Astrocyte of the cerebellum (primary cell): ENCODE data around the gene KMT5C.

Source experiments
- DNase-seq: peaks from one replicate; pipeline ENCODE4 v3.0.0-alpha.2; 2011; ENCODE audit warnings: low read depth
- H3K4me3 ChIP-seq: 2 replicates; pipeline ENCODE4 v1.5.1; 2011; ENCODE audit warnings: mild to moderate bottlenecking, low read depth, low read length, moderate library complexity
- CTCF ChIP-seq: IDR thresholded peaks from 2 replicates; pipeline ENCODE4 v1.5.1; 2012; ENCODE audit warnings: low read length, low read depth, moderate library complexity, mild to moderate bottlenecking; ENCODE audit errors: missing control alignments
- in situ Hi-C: cut with HindIII; loops from 2 replicates; pipeline ENCODE4 v1.10.0; 2017; ENCODE audit warnings: low sequenced_read_pairs

The KMT5C gene

GRCh38 chr19:55339105-55339888, at the start of gene KMT5C:
TSS of gene KMT5C (plus strand) at chr19:55339876. CDS start at chr19:55341937, 2,061 bp downstream.
- peak; percentile 100 for DNase-seq
- TF ChIP-seq CTCF: peak; percentile 38
- in situ Hi-C loops: no loop called here
- H3K4me3 ChIP-seq: peak within 1 kb of the TSS; percentile 73

- no peak overlapping the region for H3K4me3 ChIP-seq
- TF ChIP-seq CTCF: no peak
- DNase-seq: no peak
- in situ Hi-C loops: loop anchor here (5.0 kb wide), 1 partner anchor 125 kb away; no protein-coding TSS in a partner anchor
Observed at GRCh38 chr19:55297267-55297666, 42.4 kb upstream of the KMT5C start.

- H3K4me3 ChIP-seq: no peak overlapping the region
- in situ Hi-C loops: loop anchor here (5.0 kb wide), 1 partner anchor 128 kb away; no protein-coding TSS in a partner anchor
- no peak for TF ChIP-seq CTCF
- no peak for DNase-seq
Observed at GRCh38 chr19:55299991-55300390, 39.7 kb upstream of the KMT5C start.

- in situ Hi-C loops: no loop called here
- DNase-seq: no peak
- no peak overlapping the region for H3K4me3 ChIP-seq
- TF ChIP-seq CTCF: no peak
Observed at GRCh38 chr19:55300886-55301458, 38.7 kb upstream of the KMT5C start.

GRCh38 chr19:55301459-55302317, 38.0 kb upstream of the KMT5C start:
- DNase-seq: peak; percentile 38
- TF ChIP-seq CTCF: peak; percentile 87
- peak overlapping the region; percentile 34 for H3K4me3 ChIP-seq
- in situ Hi-C loops: no loop called here

- TF ChIP-seq CTCF: no peak
- peak overlapping the region; percentile 34 for H3K4me3 ChIP-seq
- DNase-seq: no peak
- in situ Hi-C loops: no loop called here
Observed at GRCh38 chr19:55302318-55302703, 37.4 kb upstream of the KMT5C start.
